GM12878 (cell line): ENCODE data around the gene BAG1. TPM values are rescaled to one million over a fixed set of nuclear protein-coding genes. Genes with fewer than 3 reads are reported as not detected.

ENCODE experiments used
- ATAC-seq: fragments of 200-7000 bp; cut with Tn5 transposase; 3 replicates; pipeline ENCODE4 v1.9.1; 2020; ENCODE audit warnings: mild to moderate bottlenecking, moderate library complexity
- BruUV-seq: library from RNA; stranded (reverse); fragments of 400-500 nt; replicated peaks from 2 replicates; lab custom pipeline; 2021; lab: Mats Ljungman, UMichigan
- CTCF ChIA-PET: fragments of 300-600 bp; sonication (Branson Sonifier 250); formaldehyde crosslinking; extraction: SDS; loops from one replicate; lab custom pipeline; 2021; ENCODE audit warnings: inconsistent platforms; lab: Yijun Ruan, JAX
- POLR2A ChIA-PET: fragments of 350-600 bp; formaldehyde crosslinking; extraction: SDS; loops from one replicate; lab custom pipeline; 2021; ENCODE audit warnings: inconsistent platforms; lab: Charles Lee
- RAD21 ChIA-PET: fragments of 300-600 bp; sonication (Branson Sonifier 250); formaldehyde crosslinking; loops from one replicate; lab custom pipeline; 2023; ENCODE audit warnings: antibody characterized with exemption; ENCODE audit not compliant: unreplicated experiment; lab: Charles Lee
- SMC1A ChIA-PET: fragments of 300-600 bp; sonication (Branson Sonifier 250); formaldehyde crosslinking; loops from one replicate; lab custom pipeline; 2023; ENCODE audit not compliant: unreplicated experiment, uncharacterized antibody; lab: Charles Lee
- DNase-seq: peaks from one replicate; pipeline ENCODE4 v3.0.0-alpha.2; 2011; ENCODE audit warnings: low read depth, low spot score
- FAIRE-seq: peaks from 3 replicates; lab custom pipeline; 2011; peaks lifted over from hg19 to GRCh38; lab: Jason Lieb, UNC
- H2AFZ ChIP-seq: 2 replicates; pipeline ENCODE4 v1.6.0; 2011; ENCODE audit warnings: low read depth, low read length, control low read depth; ENCODE audit not compliant: control insufficient read depth
- H3K27ac ChIP-seq: 2 replicates; pipeline ENCODE4 v1.5.1; 2011; ENCODE audit warnings: control low read depth; ENCODE audit not compliant: control insufficient read depth, insufficient read depth
- H3K27me3 ChIP-seq, 2 experiments: replicated peaks in 1 of 2; 2 replicates each; pipeline versions ENCODE4 v1.6.0 to v1.6.1; 2011; ENCODE audit warnings: low read length in 1 of 2; ENCODE audit not compliant: control insufficient read depth in 2 of 2, insufficient read depth in 2 of 2
- H3K36me3 ChIP-seq, 2 experiments: 2 replicates each; pipeline ENCODE4 v1.5.1; 2011; ENCODE audit warnings: low read length in 1 of 2; ENCODE audit not compliant: control insufficient read depth in 2 of 2, insufficient read depth in 2 of 2
- H3K4me1 ChIP-seq: 2 replicates; pipeline ENCODE4 v1.6.1; 2011; ENCODE audit warnings: mild to moderate bottlenecking, low read length, moderate library complexity, mixed read lengths; ENCODE audit not compliant: control insufficient read depth, insufficient read depth
- H3K4me2 ChIP-seq: 2 replicates; pipeline ENCODE4 v1.6.0; 2011; ENCODE audit warnings: control low read depth; ENCODE audit not compliant: control insufficient read depth, insufficient read depth
- H3K4me3 ChIP-seq: fragments of 200-600 bp; sonication (generic); 2 replicates; pipeline ENCODE4 v1.5.1; 2016
- H3K79me2 ChIP-seq: 2 replicates; pipeline ENCODE4 v1.6.0; 2011; ENCODE audit warnings: low read length; ENCODE audit not compliant: control insufficient read depth, insufficient read depth
- H3K9ac ChIP-seq: 2 replicates; pipeline ENCODE4 v1.8.0; 2011; ENCODE audit warnings: low read length, control low read depth, mixed read lengths; ENCODE audit not compliant: control insufficient read depth, insufficient read depth
- H3K9me3 ChIP-seq: replicated peaks from 3 replicates; pipeline ENCODE4 v1.5.1; 2011; ENCODE audit warnings: mild to moderate bottlenecking, low read length; ENCODE audit not compliant: control insufficient read depth, insufficient read depth
- H4K20me1 ChIP-seq: 2 replicates; pipeline ENCODE4 v1.6.0; 2011; ENCODE audit not compliant: control insufficient read depth, insufficient read depth
- BCL11A ChIP-seq: IDR thresholded peaks from 2 replicates; pipeline ENCODE4 v1.6.1; 2011; ENCODE audit warnings: low read depth, low read length
- BHLHE40 ChIP-seq, 2 experiments: fragments of 450-650 bp in 1 of 2; IDR thresholded peaks; 2 replicates each; pipeline ENCODE4 v1.6.1; 2011 to 2017; ENCODE audit warnings: low read depth in 2 of 2, borderline replicate concordance in 1 of 2, improper control_type of control experiment in 1 of 2, low read length in 1 of 2, mild to moderate bottlenecking in 1 of 2
- CBFB ChIP-seq: IDR thresholded peaks from 2 replicates; pipeline ENCODE4 v1.6.1; 2016; ENCODE audit warnings: antibody characterized with exemption, low read depth
- CREM ChIP-seq: IDR thresholded peaks from 2 replicates; pipeline ENCODE4 v1.6.1; 2014; ENCODE audit warnings: antibody characterized with exemption, low read depth
- EZH2 ChIP-seq: IDR thresholded peaks from 2 replicates; pipeline ENCODE4 v1.6.1; 2012; ENCODE audit warnings: low read depth, mild to moderate bottlenecking, control low read depth, inconsistent platforms, low read length, borderline replicate concordance; ENCODE audit not compliant: control insufficient read depth
- KDM1A ChIP-seq: fragments of 200-600 bp; sonication (generic); IDR thresholded peaks from 2 replicates; pipeline ENCODE4 v1.6.1; 2016; ENCODE audit warnings: borderline replicate concordance
- KLF5 ChIP-seq: fragments of 450-650 bp; IDR thresholded peaks from 2 replicates; pipeline ENCODE4 v1.6.1; 2014; ENCODE audit warnings: mild to moderate bottlenecking; ENCODE audit not compliant: partially characterized antibody
- NKRF ChIP-seq: fragments of 450-650 bp; conservative IDR thresholded peaks from 2 replicates; pipeline ENCODE4 v1.6.1; 2017; ENCODE audit warnings: mild to moderate bottlenecking, moderate library complexity
- NR2C2 ChIP-seq: IDR thresholded peaks from 2 replicates; pipeline ENCODE4 v1.6.1; 2011; ENCODE audit warnings: borderline replicate concordance, low read depth; ENCODE audit not compliant: control insufficient read depth, insufficient read length
- POLR2A ChIP-seq: IDR thresholded peaks from 2 replicates; pipeline ENCODE4 v1.6.1; 2011; ENCODE audit warnings: low read depth, mild to moderate bottlenecking, low read length
- POU2F2 ChIP-seq: IDR thresholded peaks from 3 replicates; pipeline ENCODE4 v1.6.1; 2011; ENCODE audit warnings: low read depth, mild to moderate bottlenecking, low read length, borderline replicate concordance
- RFX5 ChIP-seq: IDR thresholded peaks from 2 replicates; pipeline ENCODE4 v1.6.1; 2011; ENCODE audit warnings: low read depth, low read length, improper control_type of control experiment
- SMAD1 ChIP-seq: fragments of 450-650 bp; IDR thresholded peaks from 2 replicates; pipeline ENCODE4 v1.6.1; 2018; ENCODE audit warnings: mild to moderate bottlenecking, low read depth; ENCODE audit not compliant: partially characterized antibody
- STAT3 ChIP-seq: IDR thresholded peaks from 2 replicates; pipeline ENCODE4 v1.6.1; 2011; ENCODE audit warnings: low read depth, low read length, improper control_type of control experiment
- TARDBP ChIP-seq: IDR thresholded peaks from 2 replicates; pipeline ENCODE4 v1.6.1; 2016; ENCODE audit warnings: borderline replicate concordance
- ZSCAN29 ChIP-seq: fragments of 450-650 bp; IDR thresholded peaks from 2 replicates; pipeline ENCODE4 v1.6.1; 2017; ENCODE audit warnings: mild to moderate bottlenecking, moderate library complexity
- WGBS: methylation state at CpG from one replicate; pipeline ENCODE4 v1.1.6; 2016; ENCODE audit warnings: low lambda C conversion rate; ENCODE audit not compliant: insufficient replicate concordance, insufficient coverage; ENCODE audit errors: missing lambda C conversion rate; 5-methylcytosine and 5-hydroxymethylcytosine counted together
- in situ Hi-C: fragments of 300-500 bp; cut with MboI; formaldehyde crosslinking; loops from 9 replicates; pipeline ENCODE4 v1.14.3; 2018; ENCODE audit warnings: mixed read lengths
- intact Hi-C: fragments of 100-400 bp; cut with micrococcal nuclease; formaldehyde crosslinking; loops from one replicate; pipeline ENCODE4 v1.14.2; 2022; ENCODE audit not compliant: unreplicated experiment
- polyA plus RNA-seq, 11 experiments: library from polyadenylated mRNA; depleted of rRNA in 4 of 11; unstranded in 6 of 11; stranded (reverse) in 5 of 11; fragments of >200 nt; fragmentation: Nextera tagmentation in 4 of 11; fragmentation: Illumina TruSeq in 1 of 11; extraction: Ambion mirVana in 4 of 11; extraction: Trizol in 1 of 11; gene quantifications; 1 replicate in 1 of 11; 2 replicates in 10 of 11; pipeline versions ENCODE4 v1.2.1 to v1.2.3, GENCODE V29; 2011 to 2016; ENCODE audit warnings: inconsistent platforms in 2 of 11, missing spikeins in 2 of 11, low read depth in 1 of 11
- total RNA-seq, 4 experiments: library from RNA; depleted of rRNA in 3 of 4; stranded (reverse); fragments of >200 nt in 3 of 4; fragmentation: Illumina TruSeq in 1 of 4; extraction: Trizol in 1 of 4; gene quantifications; 2 replicates each; pipeline versions ENCODE4 v1.2.1 to v1.2.3, GENCODE V29; 2013 to 2021

The BAG1 gene
- total and polyA plus RNA-seq, 10 of the 15 experiments (the other 5 are each of a cell fraction or from before 2014, with no cell fraction given), result 11.6 to 135 (median 68.9) TPM

- DNase-seq, result no peak
- H3K4me3 ChIP-seq, result no peak overlapping the region
- H3K36me3 ChIP-seq, result no peaks in the 10 kb centered on the region
- ChIA-PET POLR2A (interaction anchor here (0.9 kb wide), 1 partner anchor 32 kb away, joined by 3 read pairs; the partner anchor contains the start of genes BAG1 and CHMP5), SMC1A (interaction anchor here (1.0 to 1.3 kb wide), 2 partner anchors 48 to 106 kb away, joined by 3 to 4 read pairs; no protein-coding TSS in a partner anchor), CTCF (interaction anchor here (1.7 kb wide), 1 partner anchor 26 kb away, joined by 6 read pairs; no protein-coding TSS in a partner anchor)
- H3K79me2 ChIP-seq, result no peaks in the 10 kb centered on the region
- H2AFZ ChIP-seq, result no peak overlapping the region
- no peak overlapping the region for H3K9ac ChIP-seq
- H3K9me3 ChIP-seq, result no peaks in the 10 kb centered on the region
- no peak for ATAC-seq
- intact Hi-C loops (no loop called here), in situ Hi-C loops (no loop called here)
- 0 out of 4 replicates have a peak, but pooled peaks cover 0 to 1% of the 10 kb centered on the region in 2 experiments for H3K27me3 ChIP-seq
- 72% methylated on average over 6 of the region's 6 CpGs for WGBS
- no peak overlapping the region for H3K27ac ChIP-seq
- no peak for TF ChIP-seq BCL11A
- TF ChIP-seq, all 136 proteins: peak for 0
- Histone ChIP-seq H3K4me2 (no peak overlapping the region), H3K4me1 (peaks cover 3% of the 10 kb centered on the region; the same call in 1 of the 2 replicates), H4K20me1 (no peaks in the 10 kb centered on the region)
- RAD21 ChIA-PET, result no interaction called here
- FAIRE-seq, result no peak
- no TSS peak for BruUV-seq
Measured at GRCh38 chr9:33232815-33233214, 31.7 kb downstream of the BAG1 start.

GRCh38 chr9:33231623-33231942 is 32.9 kb downstream of the BAG1 start:
- POLR2A ChIA-PET, result interaction anchor here (0.6 kb wide), 1 partner anchor 160 kb away, joined by 3 read pairs; no protein-coding TSS in a partner anchor
- H3K79me2 ChIP-seq, result no peaks in the 10 kb centered on the region
- H2AFZ ChIP-seq, result no peak overlapping the region
- peaks cover 15% of the 10 kb centered on the region for H3K4me1 ChIP-seq
- CTCF ChIA-PET, result interaction anchor here (1.6 kb wide), 1 partner anchor 152 kb away, joined by 6 read pairs; no protein-coding TSS in a partner anchor
- no peak overlapping the region for H3K4me3 ChIP-seq
- H4K20me1 ChIP-seq, result no peaks in the 10 kb centered on the region
- no peak overlapping the region for H3K27ac ChIP-seq
- H3K4me2 ChIP-seq, result no peak overlapping the region
- intact Hi-C loops, result no loop called here
- in situ Hi-C loops, result no loop called here
- H3K9me3 ChIP-seq, result no peaks in the 10 kb centered on the region
- SMC1A ChIA-PET, result interaction anchor here (1.0 kb wide), 1 partner anchor 88 kb away, joined by 3 read pairs; no protein-coding TSS in a partner anchor
- ATAC-seq (no peak), FAIRE-seq (no peak), DNase-seq (no peak)
- RAD21 ChIA-PET, result no interaction called here
- H3K27me3 ChIP-seq, result 0 out of 4 replicates have a peak, but pooled peaks cover 0 to 1% of the 10 kb centered on the region in 2 experiments
- no peaks in the 10 kb centered on the region for H3K36me3 ChIP-seq
- WGBS, result 60% methylated on average over 2 of the region's 2 CpGs
- no peak overlapping the region for H3K9ac ChIP-seq
- no TSS peak for BruUV-seq
- TF ChIP-seq KLF5 (no peak), NR2C2 (no peak), EZH2 (no peak), CBFB (no peak), BHLHE40 (IDR thresholded peaks at IDR 0.05; ENCODE audit: borderline replicate concordance in 1 of 2, low read depth in 2 of 2, low read length in 1 of 2) (no peak), KDM1A (no peak), TARDBP (no peak), RFX5 (no peak), SMAD1 (no peak), NKRF (no peak), CREM (no peak), POLR2A (no peak), ZSCAN29 (no peak), POU2F2 (no peak), STAT3 (no peak)
